K562 (cell line): ENCODE measurements around the gene PPM1H. TPM values are rescaled to one million over a fixed set of nuclear protein-coding genes. Genes with fewer than 3 reads are reported as not detected.

Experiments used
- CTCF ChIP-seq, 3 experiments: IDR thresholded peaks in 2 of 3; conservative IDR thresholded peaks in 1 of 3; 2 replicates each; pipeline ENCODE4 v1.5.1; 2011 to 2012; ENCODE audit warnings: low read length in 3 of 3, mild to moderate bottlenecking in 3 of 3, control low read depth in 2 of 3, improper control_type of control experiment in 1 of 3, inconsistent platforms in 1 of 3, low read depth in 1 of 3, mixed read lengths in 1 of 3, moderate library complexity in 1 of 3; ENCODE audit not compliant: insufficient read depth in 2 of 3
- GATA2 ChIP-seq: sonication (generic); formaldehyde crosslinking; IDR thresholded peaks from 2 replicates; pipeline ENCODE4 v1.4.0; 2020; ENCODE audit warnings: mild to moderate bottlenecking, missing genetic modification reagents
- LCOR ChIP-seq: sonication (generic); formaldehyde crosslinking; IDR thresholded peaks from 2 replicates; pipeline ENCODE4 v1.8.0; 2022; ENCODE audit warnings: mild to moderate bottlenecking, missing genetic modification reagents
- MECOM ChIP-seq: fragments of 250-450 bp; sonication (Bioruptor Pico); IDR thresholded peaks from 2 replicates; pipeline ENCODE4 v1.8.0; 2022; ENCODE audit warnings: inconsistent platforms
- MYBL2 ChIP-seq, 2 experiments: fragments of 450-650 bp in 1 of 2; sonication (generic) in 1 of 2; formaldehyde crosslinking in 1 of 2; IDR thresholded peaks; 2 replicates each; pipeline versions ENCODE4 v1.6.1 to v1.8.1; 2017 to 2022; ENCODE audit warnings: borderline replicate concordance in 1 of 2, inconsistent platforms in 1 of 2, low read depth in 1 of 2, mild to moderate bottlenecking in 1 of 2, missing genetic modification reagents in 1 of 2, moderate library complexity in 1 of 2
- NCOA6 ChIP-seq: fragments of 450-650 bp; IDR thresholded peaks from 2 replicates; pipeline ENCODE4 v1.6.1; 2017; ENCODE audit warnings: mild to moderate bottlenecking
- RBM25 ChIP-seq: fragments of 200-400 bp; formaldehyde crosslinking; IDR thresholded peaks from 2 replicates; pipeline ENCODE4 v1.6.1; 2018; ENCODE audit warnings: low read length, low read depth, moderate library complexity; ENCODE audit not compliant: severe bottlenecking
- RNF219 ChIP-seq: fragments of 250-450 bp; sonication (Bioruptor Pico); IDR thresholded peaks from 2 replicates; pipeline ENCODE4 v1.5.0; 2022; ENCODE audit warnings: mild to moderate bottlenecking
- SIRT6 ChIP-seq: IDR thresholded peaks from one replicate; pipeline ENCODE4 v1.6.1; 2012; ENCODE audit warnings: low read depth, mild to moderate bottlenecking, control low read depth, inconsistent platforms, low read length, moderate library complexity
- THRB ChIP-seq: fragments of 450-650 bp; formaldehyde crosslinking; conservative IDR thresholded peaks from 2 replicates; pipeline ENCODE4 v1.4.0; 2022; ENCODE audit warnings: mild to moderate bottlenecking, missing genetic modification characterization
- ZNF592 ChIP-seq: fragments of 450-650 bp; IDR thresholded peaks from 2 replicates; pipeline ENCODE4 v1.6.1; 2017; ENCODE audit warnings: antibody characterized with exemption, mild to moderate bottlenecking
- ZNF740 ChIP-seq, 3 experiments: fragments of 200-800 bp in 1 of 3; sonication (Bioruptor generic) in 1 of 3; sonication (generic) in 1 of 3; formaldehyde crosslinking in 1 of 3; IDR thresholded peaks; 2 replicates each; pipeline versions ENCODE4 v1.6.1 to v1.8.0; 2016 to 2022; ENCODE audit warnings: mild to moderate bottlenecking in 2 of 3, missing compliant biosample characterization in 2 of 3, missing genetic modification characterization in 2 of 3, missing genetic modification reagents in 1 of 3
- polyA plus RNA-seq, 8 experiments: library from polyadenylated mRNA; depleted of rRNA in 4 of 8; stranded (reverse) in 5 of 8; unstranded in 3 of 8; fragments of >200 nt; fragmentation: Nextera tagmentation in 2 of 8; fragmentation: Illumina TruSeq in 1 of 8; extraction: Ambion mirVana in 2 of 8; extraction: Trizol in 1 of 8; gene quantifications; 2 replicates each; pipeline versions ENCODE4 v1.2.1 to v1.2.3, GENCODE V29; 2011 to 2014; ENCODE audit warnings: inconsistent platforms in 1 of 8, missing spikeins in 1 of 8
- total RNA-seq, 7 experiments: library from RNA; depleted of rRNA in 6 of 7; stranded (reverse); fragments of >200 nt in 6 of 7; fragmentation: Illumina TruSeq in 2 of 7; extraction: Trizol in 2 of 7; gene quantifications; 2 replicates each; pipeline versions ENCODE4 v1.2.1 to v1.2.3, GENCODE V29; 2011 to 2021; ENCODE audit warnings: low replicate concordance in 1 of 7

PPM1H gene
- total and polyA plus RNA-seq, 9 of the 15 experiments (the other 6 are each of a cell fraction or from before 2014, with no cell fraction given): 5.3 to 29.3 (median 11.3) TPM

- TF ChIP-seq RNF219 (no peak), GATA2 (CRISPR knock-in tag) (no peak), CTCF (IDR thresholded peaks at IDR 0.05 in 2 of 3, conservative IDR thresholded peaks at IDR 0.05 in 1 of 3; ENCODE audit: insufficient read depth in 2 of 3, low read depth in 1 of 3, low read length in 3 of 3) (no peak), NCOA6 (0 out of 2 replicates have a peak, but pooled peaks have one; percentile 46), ZNF740 (CRISPR knock-in tag; IDR thresholded peaks at IDR 0.05) (peak; percentile 80), ZNF740 (tag; IDR thresholded peaks at IDR 0.05) (0 out of 4 replicates have a peak, but pooled peaks of 1 of the 2 experiments have one; percentile 26), SIRT6 (no peak), MECOM (CRISPR knock-in tag) (no peak), MYBL2 (IDR thresholded peaks at IDR 0.05; ENCODE audit: low read depth) (peak; percentile 74; the same call in 1 of the 2 replicates), MYBL2 (CRISPR knock-in tag; IDR thresholded peaks at IDR 0.05; ENCODE audit: borderline replicate concordance) (no peak), LCOR (CRISPR knock-in tag) (peak; percentile 97), ZNF592 (peak; percentile 91; the same call in 1 of the 2 replicates), RBM25 (no peak), THRB (CRISPR knock-in tag) (0 out of 2 replicates have a peak, but pooled peaks have one; percentile 33)
These were observed 332.5 kb downstream of the PPM1H start (continued) for GRCh38 chr12:62602255-62603060.
